SKM-1 (cell line): ENCODE results near the gene GNB3.
A peak's percentile ranks its signal among the peaks of the same experiment; 100 is the strongest.
"Not testable (repeated sequence)": the region's sequence is repeated elsewhere in the genome, so short reads cannot be mapped to it uniquely, and the experiment has no call there.

Source experiments
- DNase-seq: peaks from one replicate; lab custom pipeline; 2025; ENCODE audit not compliant: unreplicated experiment; lab: John Stamatoyannopoulos, UW

Gene GNB3

GRCh38 chr12:6858799-6859198, 18.1 kb downstream of the GNB3 start:
- DNase-seq, result no peak

GRCh38 chr12:6860116-6860515, 19.4 kb downstream of the GNB3 start:
- no peak for DNase-seq

GRCh38 chr12:6860942-6861341, 20.2 kb downstream of the GNB3 start:
- no peak for DNase-seq

GRCh38 chr12:6861391-6861790, 20.7 kb downstream of the GNB3 start:
- no peak for DNase-seq

- DNase-seq, result no peak
Observed at GRCh38 chr12:6863033-6863432, 22.3 kb downstream of the GNB3 start.

GRCh38 chr12:6863586-6864321, 23.0 kb downstream of the GNB3 start:
- DNase-seq, result no peak

- DNase-seq, result not testable (repeated sequence)
Observed at GRCh38 chr12:6865307-6865706, 24.6 kb downstream of the GNB3 start.

GRCh38 chr12:6866163-6866919, 25.6 kb downstream of the GNB3 start:
- DNase-seq, result no peak

- no peak for DNase-seq
Observed at GRCh38 chr12:6866920-6867412, 26.2 kb downstream of the GNB3 start.

GRCh38 chr12:6867413-6868210, 26.9 kb downstream of the GNB3 start, which contains the start of gene TPI1:
Gene TPI1 (plus strand): TSS chr12:6867531. CDS start chr12:6867567, 36 bp downstream.
- peak; percentile 21 for DNase-seq

- no peak for DNase-seq
Observed at GRCh38 chr12:6868211-6869048, 27.7 kb downstream of the GNB3 start.

GRCh38 chr12:6869049-6870021, 28.6 kb downstream of the GNB3 start:
- peak; percentile 20 for DNase-seq

- not testable (repeated sequence) for DNase-seq
Observed at GRCh38 chr12:6870304-6870703, 29.6 kb downstream of the GNB3 start.

- no peak for DNase-seq
Observed at GRCh38 chr12:6871052-6871957, 30.6 kb downstream of the GNB3 start.

- no peak for DNase-seq
Observed at GRCh38 chr12:6872073-6873048, 31.6 kb downstream of the GNB3 start.

- DNase-seq, result peak; percentile 80
Observed at GRCh38 chr12:6873094-6874014, 32.6 kb downstream of the GNB3 start, which contains the start of gene SPSB2. Gene SPSB2 (minus strand): TSS chr12:6873303. CDS start chr12:6872901, 402 bp downstream.
